K562 (cell line): ENCODE data around the gene CCNL2. TPM values are rescaled to one million over a fixed set of nuclear protein-coding genes. Genes with fewer than 3 reads are reported as not detected.

ENCODE experiments used
- BRD9 ChIP-seq: fragments of 450-650 bp; IDR thresholded peaks from 2 replicates; pipeline ENCODE4 v1.6.1; 2018; ENCODE audit warnings: low read depth; ENCODE audit not compliant: partially characterized antibody
- NFRKB ChIP-seq: fragments of 450-650 bp; IDR thresholded peaks from 2 replicates; pipeline ENCODE4 v1.6.1; 2016; ENCODE audit warnings: low read depth
- NONO ChIP-seq, 2 experiments: fragments of 200-400 bp in 1 of 2; fragments of 450-650 bp in 1 of 2; formaldehyde crosslinking in 1 of 2; IDR thresholded peaks; 2 replicates each; pipeline ENCODE4 v1.6.1; 2017; ENCODE audit warnings: low read depth in 2 of 2, mild to moderate bottlenecking in 2 of 2, moderate library complexity in 2 of 2, low read length in 1 of 2
- OTX1 ChIP-seq: fragments of 450-650 bp; formaldehyde crosslinking; IDR thresholded peaks from 2 replicates; pipeline ENCODE4 v1.4.0; 2022; ENCODE audit warnings: mild to moderate bottlenecking
- RBBP5 ChIP-seq: fragments of 200-600 bp; sonication (generic); IDR thresholded peaks from 2 replicates; pipeline ENCODE4 v1.6.1; 2012; ENCODE audit warnings: borderline replicate concordance, mild to moderate bottlenecking, low read length, control low read depth, inconsistent platforms; ENCODE audit not compliant: insufficient read depth, poor library complexity, severe bottlenecking
- SMAD1 ChIP-seq: fragments of 150-350 bp; IDR thresholded peaks from 2 replicates; pipeline ENCODE4 v1.6.1; 2014; ENCODE audit warnings: low read length, low read depth; ENCODE audit not compliant: partially characterized antibody
- TGIF2 ChIP-seq: sonication (generic); formaldehyde crosslinking; IDR thresholded peaks from 2 replicates; pipeline ENCODE4 v1.8.1; 2022; ENCODE audit warnings: mild to moderate bottlenecking, missing genetic modification reagents, moderate library complexity
- THRB ChIP-seq: fragments of 450-650 bp; formaldehyde crosslinking; conservative IDR thresholded peaks from 2 replicates; pipeline ENCODE4 v1.4.0; 2022; ENCODE audit warnings: mild to moderate bottlenecking, missing genetic modification characterization
- TRIM28 ChIP-seq: fragments of 450-650 bp; IDR thresholded peaks from 2 replicates; pipeline ENCODE4 v1.6.1; 2017
- U2AF1 ChIP-seq: fragments of 200-400 bp; formaldehyde crosslinking; optimal IDR thresholded peaks from 2 replicates; pipeline ENCODE3; 2017; ENCODE audit warnings: mild to moderate bottlenecking, low read depth, low read length, moderate library complexity
- ZBTB8A ChIP-seq: fragments of 450-650 bp; IDR thresholded peaks from 2 replicates; pipeline ENCODE4 v1.6.1; 2018; ENCODE audit warnings: mild to moderate bottlenecking, moderate library complexity; ENCODE audit not compliant: partially characterized antibody
- ZKSCAN3 ChIP-seq: fragments of 250-450 bp; sonication (Bioruptor Pico); IDR thresholded peaks from 2 replicates; pipeline ENCODE4 v1.4.0; 2020
- ZNF143 ChIP-seq: sonication (generic); formaldehyde crosslinking; IDR thresholded peaks from 2 replicates; pipeline ENCODE4 v1.9.0; 2022; ENCODE audit warnings: mild to moderate bottlenecking, missing genetic modification reagents
- ZNF146 ChIP-seq: IDR thresholded peaks from one replicate; pipeline ENCODE4 v1.6.1; 2018; ENCODE audit warnings: missing compliant biosample characterization; ENCODE audit not compliant: unreplicated experiment
- ZNF347 ChIP-seq: fragments of 450-650 bp; formaldehyde crosslinking; IDR thresholded peaks from 2 replicates; pipeline ENCODE4 v1.4.0; 2020; ENCODE audit warnings: low read depth, mild to moderate bottlenecking, moderate library complexity
- ZNF609 ChIP-seq: sonication (generic); formaldehyde crosslinking; IDR thresholded peaks from 2 replicates; pipeline ENCODE4 v1.8.1; 2023; ENCODE audit warnings: missing genetic modification reagents, mild to moderate bottlenecking, borderline replicate concordance
- polyA plus RNA-seq, 8 experiments: library from polyadenylated mRNA; depleted of rRNA in 4 of 8; stranded (reverse) in 5 of 8; unstranded in 3 of 8; fragments of >200 nt; fragmentation: Nextera tagmentation in 2 of 8; fragmentation: Illumina TruSeq in 1 of 8; extraction: Ambion mirVana in 2 of 8; extraction: Trizol in 1 of 8; gene quantifications; 2 replicates each; pipeline versions ENCODE4 v1.2.1 to v1.2.3, GENCODE V29; 2011 to 2014; ENCODE audit warnings: inconsistent platforms in 1 of 8, missing spikeins in 1 of 8
- total RNA-seq, 7 experiments: library from RNA; depleted of rRNA in 6 of 7; stranded (reverse); fragments of >200 nt in 6 of 7; fragmentation: Illumina TruSeq in 2 of 7; extraction: Trizol in 2 of 7; gene quantifications; 2 replicates each; pipeline versions ENCODE4 v1.2.1 to v1.2.3, GENCODE V29; 2011 to 2021; ENCODE audit warnings: low replicate concordance in 1 of 7
- TF ChIP-seq, protein P1 (sequence below): fragments of 450-650 bp; IDR thresholded peaks from 2 replicates; pipeline ENCODE4 v1.6.1; 2016; ENCODE audit warnings: mild to moderate bottlenecking
- TF ChIP-seq, protein P2 (sequence below): IDR thresholded peaks from 2 replicates; pipeline ENCODE4 v1.6.1; 2011; ENCODE audit not compliant: insufficient read length; ENCODE audit errors: extremely low read depth

The CCNL2 gene
- total and polyA plus RNA-seq, 9 of the 15 experiments (the other 6 are each of a cell fraction or from before 2014, with no cell fraction given): 2.8 to 287 (median 94.5) TPM

DNA sequence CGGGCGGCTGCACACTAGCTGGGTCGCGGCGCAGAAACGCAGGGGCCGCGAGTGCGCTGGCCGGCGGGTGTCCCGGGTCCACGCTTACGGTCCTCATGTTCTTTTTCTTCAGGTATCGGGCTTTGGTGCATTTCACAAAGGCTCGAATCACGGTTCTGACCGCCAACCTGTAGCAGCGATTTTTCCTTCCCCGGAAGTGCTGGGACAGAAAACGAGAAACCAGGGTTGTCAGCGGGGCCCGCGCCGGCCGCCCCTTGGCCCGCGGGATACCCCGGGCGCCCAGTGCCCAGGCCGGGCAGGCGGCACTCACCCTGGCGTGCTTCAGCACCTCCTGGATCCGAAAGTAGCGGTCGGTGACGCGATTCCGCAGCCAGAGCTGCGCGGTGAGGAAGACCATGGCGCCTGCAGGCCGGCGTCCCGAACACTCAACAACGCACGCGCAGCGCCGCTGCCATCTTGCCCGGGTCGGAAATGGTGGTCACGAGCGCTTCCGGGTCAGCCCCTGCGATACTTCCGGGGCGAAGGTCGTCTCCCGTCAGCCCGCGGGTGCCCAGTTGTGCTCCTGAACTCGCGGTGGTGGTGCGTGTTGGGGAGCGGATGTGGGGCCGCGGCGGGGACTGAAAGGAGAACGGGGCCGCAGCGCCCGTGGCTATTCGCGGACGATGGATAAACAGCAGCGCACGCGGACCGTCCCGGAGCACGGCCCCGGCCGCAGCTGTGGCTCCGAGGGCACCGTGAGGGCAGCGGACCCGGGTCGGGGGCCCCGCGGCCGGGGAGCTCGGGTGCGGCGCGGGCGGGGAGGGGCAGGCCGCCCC is 7.9 kb upstream of the CCNL2 start, which contains the start of gene MRPL20 (continued):
- TF ChIP-seq THRB (CRISPR knock-in tag): peak; percentile 85; the same call in 1 of the 2 replicates
- TF ChIP-seq SMAD1: peak; percentile 80
- no peak for TF ChIP-seq TRIM28
- TF ChIP-seq ZNF347 (CRISPR knock-in tag): no peak
- TF ChIP-seq ZNF609 (CRISPR knock-in tag): no peak
- TF ChIP-seq NONO (IDR thresholded peaks at IDR 0.05; ENCODE audit: low read depth in 2 of 2, low read length in 1 of 2): peak; percentile 61 to 64; a peak in 3 of 4 replicates
- TF ChIP-seq ZBTB8A: no peak
- TF ChIP-seq, protein P1, sequence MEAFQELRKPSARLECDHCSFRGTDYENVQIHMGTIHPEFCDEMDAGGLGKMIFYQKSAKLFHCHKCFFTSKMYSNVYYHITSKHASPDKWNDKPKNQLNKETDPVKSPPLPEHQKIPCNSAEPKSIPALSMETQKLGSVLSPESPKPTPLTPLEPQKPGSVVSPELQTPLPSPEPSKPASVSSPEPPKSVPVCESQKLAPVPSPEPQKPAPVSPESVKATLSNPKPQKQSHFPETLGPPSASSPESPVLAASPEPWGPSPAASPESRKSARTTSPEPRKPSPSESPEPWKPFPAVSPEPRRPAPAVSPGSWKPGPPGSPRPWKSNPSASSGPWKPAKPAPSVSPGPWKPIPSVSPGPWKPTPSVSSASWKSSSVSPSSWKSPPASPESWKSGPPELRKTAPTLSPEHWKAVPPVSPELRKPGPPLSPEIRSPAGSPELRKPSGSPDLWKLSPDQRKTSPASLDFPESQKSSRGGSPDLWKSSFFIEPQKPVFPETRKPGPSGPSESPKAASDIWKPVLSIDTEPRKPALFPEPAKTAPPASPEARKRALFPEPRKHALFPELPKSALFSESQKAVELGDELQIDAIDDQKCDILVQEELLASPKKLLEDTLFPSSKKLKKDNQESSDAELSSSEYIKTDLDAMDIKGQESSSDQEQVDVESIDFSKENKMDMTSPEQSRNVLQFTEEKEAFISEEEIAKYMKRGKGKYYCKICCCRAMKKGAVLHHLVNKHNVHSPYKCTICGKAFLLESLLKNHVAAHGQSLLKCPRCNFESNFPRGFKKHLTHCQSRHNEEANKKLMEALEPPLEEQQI: 0 out of 2 replicates have a peak, but pooled peaks have one; percentile 20
- TF ChIP-seq NFRKB: peak; percentile 89
- peak; percentile 45; the same call in 1 of the 2 replicates for TF ChIP-seq OTX1 (CRISPR knock-in tag)
- TF ChIP-seq BRD9: no peak
- TF ChIP-seq ZKSCAN3 (CRISPR knock-in tag): no peak
- peak; percentile 85 for TF ChIP-seq ZNF143 (CRISPR knock-in tag)
- peak; percentile 94 for TF ChIP-seq U2AF1
- peak; percentile 94 for TF ChIP-seq RBBP5
- TF ChIP-seq TGIF2 (CRISPR knock-in tag): peak; percentile 50; the same call in 1 of the 2 replicates
- TF ChIP-seq, protein P2, sequence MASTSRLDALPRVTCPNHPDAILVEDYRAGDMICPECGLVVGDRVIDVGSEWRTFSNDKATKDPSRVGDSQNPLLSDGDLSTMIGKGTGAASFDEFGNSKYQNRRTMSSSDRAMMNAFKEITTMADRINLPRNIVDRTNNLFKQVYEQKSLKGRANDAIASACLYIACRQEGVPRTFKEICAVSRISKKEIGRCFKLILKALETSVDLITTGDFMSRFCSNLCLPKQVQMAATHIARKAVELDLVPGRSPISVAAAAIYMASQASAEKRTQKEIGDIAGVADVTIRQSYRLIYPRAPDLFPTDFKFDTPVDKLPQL: peak; percentile 37
- TF ChIP-seq ZNF146 (CRISPR knock-in tag): peak; percentile 18
